GM18867 (cell line): ENCODE measurements around the gene LARGE1.

Experiments used
- ATAC-seq: cut with Tn5 transposase; IDR thresholded peaks from one replicate; pipeline ENCODE4 v1.9.1; 2021; ENCODE audit warnings: mild to moderate bottlenecking, moderate library complexity; ENCODE audit not compliant: unreplicated experiment

LARGE1 gene

DNA sequence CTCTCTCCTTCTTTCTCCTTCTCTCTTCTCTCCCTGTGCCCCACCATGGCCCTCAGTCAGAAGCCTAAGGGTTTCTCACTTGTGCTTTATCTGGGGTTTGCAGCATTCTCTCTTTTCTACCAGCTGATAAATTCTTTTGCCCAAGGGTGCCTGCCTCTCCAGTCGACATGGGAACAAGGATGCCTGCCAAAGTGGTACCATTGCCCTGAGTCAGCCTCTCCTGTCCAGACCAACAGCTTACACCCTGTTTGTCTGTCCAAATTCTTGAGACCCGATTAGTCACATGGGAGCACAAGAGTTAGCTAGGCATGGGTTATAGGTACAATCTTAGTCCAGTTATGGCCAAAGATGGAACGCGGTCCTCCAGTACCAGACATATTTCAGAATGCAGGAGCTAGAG is 242.7 kb downstream of the LARGE1 start:
- ATAC-seq = no peak

DNA sequence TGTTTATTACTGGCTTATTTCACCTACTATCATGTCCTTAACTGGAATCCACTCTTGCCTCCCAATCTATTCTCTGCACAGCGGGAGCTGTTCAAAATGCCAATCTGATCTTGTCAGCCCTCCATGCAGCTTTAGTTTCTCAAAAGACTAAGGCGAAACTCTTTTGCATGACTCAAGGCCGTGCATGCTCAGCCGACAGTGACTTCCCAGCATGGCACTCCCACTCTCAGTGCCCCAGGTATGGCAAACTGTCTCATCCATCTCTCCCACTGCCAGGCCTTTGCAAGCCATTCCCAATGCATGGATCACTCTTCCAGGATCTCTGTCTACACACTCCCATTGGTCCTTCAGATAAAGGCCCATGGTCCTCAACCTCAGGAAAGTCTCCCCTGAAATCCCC is 245.9 kb downstream of the LARGE1 start:
- ATAC-seq = no peak

DNA sequence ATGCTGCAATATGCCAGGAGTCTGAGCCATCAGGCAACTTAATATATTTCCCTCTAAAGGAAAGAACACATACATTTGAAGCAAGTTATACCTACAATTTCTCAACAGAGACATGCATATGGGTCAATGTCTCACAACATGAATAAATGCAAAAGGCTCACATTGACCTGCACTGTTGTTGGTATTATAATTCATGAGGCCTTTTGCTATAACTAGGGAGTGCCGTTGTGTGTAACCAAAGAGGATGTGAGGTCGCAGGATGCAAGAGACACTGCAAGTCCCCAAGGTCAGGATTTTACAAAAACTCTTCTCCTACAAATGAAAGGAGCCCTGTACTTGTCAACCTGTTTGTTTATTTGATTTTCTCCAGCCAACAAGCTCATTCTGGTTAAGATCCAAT is 250.5 kb downstream of the LARGE1 start:
- no peak for ATAC-seq

DNA sequence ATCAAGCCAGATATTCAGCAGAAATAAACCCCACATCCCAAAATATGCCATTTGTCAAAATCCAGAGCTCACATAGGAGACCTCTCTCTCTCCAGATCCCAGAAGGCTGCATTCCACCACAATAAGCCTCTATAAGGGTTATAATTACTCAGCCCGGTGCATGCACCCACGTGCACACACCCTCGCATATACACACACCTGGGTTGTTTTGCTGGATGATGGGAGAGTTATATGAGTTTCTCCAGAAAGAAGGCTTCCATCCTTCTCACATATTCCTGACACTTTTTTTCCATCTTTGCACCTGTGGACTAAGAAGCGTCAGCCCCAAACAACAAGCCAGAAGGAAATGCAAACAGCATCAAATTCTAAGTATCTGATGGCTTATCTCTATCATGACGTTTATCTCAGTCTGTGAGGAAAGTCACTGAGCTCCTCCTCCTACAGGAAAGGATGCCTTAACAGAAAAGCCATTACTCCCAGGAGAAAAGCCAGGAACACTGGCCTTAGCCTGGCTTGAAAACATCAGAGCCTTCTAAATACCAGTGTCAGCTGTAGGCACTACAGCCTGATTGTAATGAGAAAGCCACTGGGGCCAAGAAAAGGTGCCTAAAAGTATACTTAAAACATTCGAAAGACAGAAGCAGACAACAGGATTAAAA is 253.2 kb downstream of the LARGE1 start:
- no peak for ATAC-seq

GRCh38 chr22:33666279-33666960 is 253.9 kb downstream of the LARGE1 start:
- no peak for ATAC-seq

DNA sequence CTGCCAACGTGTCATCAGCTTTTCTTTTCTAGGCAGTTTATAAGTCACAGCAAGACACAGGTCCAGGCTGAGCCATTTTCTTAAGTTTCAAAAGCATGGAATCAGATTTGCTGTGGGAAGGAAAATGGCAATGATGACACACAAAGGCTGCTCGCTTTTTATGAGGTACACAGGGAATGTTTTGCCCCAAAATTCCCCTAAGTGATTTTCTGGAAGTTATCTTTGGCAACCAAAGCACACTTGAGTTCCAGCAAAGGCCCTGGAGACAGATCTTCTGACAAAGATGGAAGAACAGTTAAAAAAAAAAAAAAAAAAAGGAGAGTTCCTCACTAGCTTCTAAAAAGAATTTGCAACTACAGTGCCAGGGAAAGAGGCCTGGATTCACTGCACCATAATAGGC is 260.8 kb downstream of the LARGE1 start:
- ATAC-seq = no peak

DNA sequence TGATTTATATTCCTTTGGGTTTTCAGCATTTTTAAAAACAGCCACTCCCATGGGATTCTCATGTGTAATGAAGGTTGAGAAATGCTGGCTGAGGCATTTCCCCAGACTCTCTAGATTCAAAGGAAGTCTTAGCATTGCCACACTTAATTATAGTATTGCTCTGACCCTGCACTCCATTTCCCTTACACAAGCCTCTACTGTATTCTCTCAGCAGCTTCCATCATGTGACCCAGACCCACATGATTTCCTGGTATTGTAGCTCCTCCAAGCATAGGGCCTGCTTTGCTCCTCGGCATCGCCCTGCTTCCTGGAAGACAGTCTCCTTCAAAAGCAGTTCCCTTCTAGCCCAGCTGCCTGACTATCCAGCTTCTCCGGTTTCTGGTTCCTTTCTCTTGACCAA is 261.5 kb downstream of the LARGE1 start:
- ATAC-seq = no peak

DNA sequence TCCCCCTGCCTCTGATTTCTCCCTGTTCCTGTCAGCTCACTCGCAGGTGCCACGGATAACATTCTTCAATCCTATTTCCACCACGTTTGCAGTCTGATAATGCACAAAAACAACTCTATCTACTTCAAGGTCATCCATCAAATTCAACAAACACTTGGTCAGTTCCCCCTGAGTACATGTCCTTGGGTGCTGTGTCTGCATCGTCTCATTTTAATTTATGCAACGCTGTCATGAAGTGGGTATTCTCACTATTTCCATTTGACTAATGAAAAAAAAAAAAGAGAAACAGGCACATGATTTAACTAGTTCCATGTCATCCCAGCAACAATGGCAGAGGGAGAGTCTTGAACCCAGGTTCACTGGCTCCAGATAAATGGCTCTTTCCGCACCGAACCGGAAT is 262.6 kb downstream of the LARGE1 start:
- no peak for ATAC-seq

DNA sequence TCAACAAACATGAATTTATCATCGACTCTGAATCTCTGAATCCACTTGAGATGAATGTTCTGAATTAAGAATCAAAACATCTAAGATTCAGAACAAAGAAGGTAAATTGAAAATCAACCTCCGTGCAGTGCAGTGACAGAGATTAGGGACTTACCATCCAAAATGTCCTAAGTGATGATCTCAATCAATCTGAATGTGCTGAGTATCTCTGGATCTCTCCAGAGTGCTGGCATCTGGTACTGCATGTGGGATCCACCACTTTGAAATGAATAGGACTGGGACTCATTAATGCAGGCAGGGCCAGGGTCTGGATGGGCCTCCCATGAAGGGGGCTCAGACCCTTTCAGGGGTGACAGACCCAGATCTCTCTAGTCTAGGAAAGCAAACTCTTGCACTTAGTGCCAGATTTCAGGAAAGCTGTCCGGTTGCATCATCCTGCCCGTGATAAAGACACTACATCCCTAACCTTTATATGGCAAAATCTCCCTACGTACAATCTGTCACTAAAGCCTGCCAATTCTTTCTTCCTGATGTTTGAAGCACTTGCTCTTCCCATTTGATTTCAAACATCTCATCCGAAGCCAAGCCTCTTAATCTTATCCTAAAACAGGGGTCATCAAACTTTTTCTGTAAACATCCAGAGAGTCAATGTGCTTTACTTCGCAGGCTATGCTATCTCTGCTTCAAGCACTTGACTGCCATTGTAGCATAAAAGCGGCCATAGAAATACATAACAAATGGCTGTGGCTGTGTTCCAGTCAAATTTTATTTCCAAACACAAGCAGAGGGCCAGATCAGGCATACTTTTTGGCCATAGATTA is 263.3 kb downstream of the LARGE1 start:
- no peak for ATAC-seq

- ATAC-seq = no peak
Observed at GRCh38 chr22:33654173-33654895, 265.9 kb downstream of the LARGE1 start.

GRCh38 chr22:33653532-33654063 is 266.7 kb downstream of the LARGE1 start:
- ATAC-seq = no peak

- no peak for ATAC-seq
Observed at GRCh38 chr22:33652615-33653014, 267.7 kb downstream of the LARGE1 start.

DNA sequence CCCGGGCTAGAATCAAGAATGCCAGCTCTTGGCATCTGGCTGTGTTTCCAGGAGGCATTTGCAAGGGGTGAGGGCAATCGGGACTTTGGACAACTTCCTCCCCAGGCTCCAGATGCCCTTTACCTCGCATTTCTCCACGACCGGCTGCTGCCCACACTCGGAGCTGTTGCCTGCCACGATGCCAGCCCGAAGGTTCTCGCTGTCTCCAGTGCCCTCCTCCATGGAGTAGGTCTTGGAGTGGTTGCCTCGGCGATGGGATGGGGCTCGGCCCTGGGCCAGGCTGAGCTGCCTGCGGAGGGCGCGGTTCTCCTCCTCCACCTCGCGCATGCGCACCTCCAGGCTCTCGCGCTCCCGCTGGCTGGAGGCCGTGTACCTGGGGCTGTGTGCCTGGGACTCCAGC is 270.0 kb downstream of the LARGE1 start:
- no peak for ATAC-seq

DNA sequence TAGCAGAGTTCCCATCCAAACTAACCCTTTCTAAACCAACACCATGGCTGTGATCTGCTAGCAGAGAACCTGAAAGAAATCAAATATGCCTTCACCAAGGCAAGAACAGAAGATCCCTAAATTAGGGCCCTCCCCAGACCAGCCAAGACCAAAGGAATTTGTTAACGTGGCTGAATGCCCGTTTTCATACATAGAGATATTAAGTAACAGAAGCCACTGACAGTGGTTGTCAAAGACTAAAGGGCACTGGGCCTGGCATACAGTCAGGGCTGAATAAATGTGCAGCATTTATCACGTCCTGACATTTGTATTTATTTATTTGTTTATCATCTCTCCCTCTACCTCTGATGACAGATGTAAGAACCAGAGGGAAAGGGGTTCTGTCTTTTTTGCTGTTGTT is 271.8 kb downstream of the LARGE1 start:
- ATAC-seq = no peak

GRCh38 chr22:33640900-33641299 is 279.4 kb downstream of the LARGE1 start:
- ATAC-seq = no peak

GRCh38 chr22:33639588-33640254 is 280.6 kb downstream of the LARGE1 start:
- no peak for ATAC-seq

GRCh38 chr22:33635766-33636165 is 284.5 kb downstream of the LARGE1 start:
- no peak for ATAC-seq

DNA sequence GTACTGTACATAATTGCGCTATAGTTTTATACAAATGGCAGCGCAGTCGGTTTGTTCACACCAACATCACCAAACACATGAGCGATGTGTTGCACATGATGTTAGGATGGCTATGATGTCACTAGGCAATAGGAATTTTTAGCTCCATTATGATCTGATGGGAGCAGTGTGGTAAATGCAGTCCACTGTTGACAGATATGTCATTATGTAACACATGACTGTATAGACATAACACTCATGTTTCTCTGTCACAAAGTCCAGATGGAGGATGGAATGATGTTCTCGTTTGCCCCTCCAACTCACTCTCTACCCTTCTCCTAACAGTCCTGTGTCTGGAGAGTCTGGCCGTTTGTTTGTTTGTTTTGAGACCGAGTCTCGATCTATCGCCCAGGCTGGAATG is 288.5 kb downstream of the LARGE1 start:
- no peak for ATAC-seq

DNA sequence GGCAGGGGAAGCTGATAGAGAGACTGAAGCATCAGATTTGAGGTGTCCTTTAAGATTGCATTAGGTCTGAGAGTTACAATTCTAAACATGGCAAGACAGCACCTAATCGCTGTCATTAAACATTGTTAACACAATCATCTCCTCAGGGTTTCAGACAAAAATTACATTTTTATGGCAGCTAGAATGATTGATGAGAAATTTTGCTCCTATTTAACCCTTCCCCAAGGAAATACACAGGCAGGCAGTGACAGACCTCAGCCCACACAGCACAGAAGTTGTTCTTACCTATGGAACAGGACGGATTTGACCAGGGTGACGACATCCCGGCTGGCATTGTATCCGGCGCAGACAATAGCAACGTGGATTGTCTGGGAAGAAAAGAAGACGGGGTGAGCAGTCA is 294.3 kb downstream of the LARGE1 start:
- ATAC-seq = no peak

DNA sequence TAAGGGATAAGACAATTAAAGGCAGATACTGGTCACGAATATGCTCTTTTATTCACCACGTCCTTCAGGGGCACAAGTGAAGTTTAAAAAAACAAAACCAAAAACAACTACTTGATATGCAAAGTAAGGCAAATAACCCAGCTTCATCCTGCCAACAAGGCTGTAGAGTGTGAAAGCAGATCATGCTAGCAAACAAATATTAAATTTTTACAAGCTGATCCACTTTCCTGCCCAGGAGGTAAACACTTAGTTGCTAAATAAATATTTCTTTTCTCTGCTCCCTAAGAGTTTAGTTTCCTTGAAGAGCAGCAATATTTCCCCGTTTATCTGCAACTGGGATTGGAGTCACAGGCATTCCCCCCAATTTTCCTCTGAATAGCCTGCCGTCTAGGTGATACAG is 300.2 kb downstream of the LARGE1 start:
- ATAC-seq = no peak

- no peak for ATAC-seq
Observed at GRCh38 chr22:33606504-33606903, 313.8 kb downstream of the LARGE1 start.
